ENCODE data around the gene CLIP2.
A peak's percentile ranks its signal among the peaks of the same experiment; 100 is the strongest.

The CLIP2 gene

DNA sequence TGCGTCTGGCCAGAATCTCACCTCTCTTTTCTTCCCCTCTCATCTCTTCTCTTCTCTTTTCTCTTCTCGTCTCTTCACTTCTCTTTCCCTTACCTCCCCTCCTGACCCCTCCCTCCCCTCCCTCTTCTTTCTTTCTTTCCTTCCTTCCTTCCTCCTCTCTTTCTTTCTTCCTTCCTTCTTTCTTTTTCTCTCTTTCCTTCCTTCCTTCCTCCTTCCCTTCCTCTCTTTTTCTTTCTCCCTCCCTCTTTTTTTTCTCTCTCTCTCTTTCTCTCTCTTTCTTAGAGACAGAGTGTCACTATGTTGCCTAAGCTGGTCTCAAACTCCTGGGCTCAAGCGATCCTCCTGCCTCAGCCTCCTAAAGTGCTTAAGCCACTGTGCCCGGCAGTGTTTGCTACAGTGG is 159.9 kb downstream of the CLIP2 start:
- DNase-seq, result no peak

DNA sequence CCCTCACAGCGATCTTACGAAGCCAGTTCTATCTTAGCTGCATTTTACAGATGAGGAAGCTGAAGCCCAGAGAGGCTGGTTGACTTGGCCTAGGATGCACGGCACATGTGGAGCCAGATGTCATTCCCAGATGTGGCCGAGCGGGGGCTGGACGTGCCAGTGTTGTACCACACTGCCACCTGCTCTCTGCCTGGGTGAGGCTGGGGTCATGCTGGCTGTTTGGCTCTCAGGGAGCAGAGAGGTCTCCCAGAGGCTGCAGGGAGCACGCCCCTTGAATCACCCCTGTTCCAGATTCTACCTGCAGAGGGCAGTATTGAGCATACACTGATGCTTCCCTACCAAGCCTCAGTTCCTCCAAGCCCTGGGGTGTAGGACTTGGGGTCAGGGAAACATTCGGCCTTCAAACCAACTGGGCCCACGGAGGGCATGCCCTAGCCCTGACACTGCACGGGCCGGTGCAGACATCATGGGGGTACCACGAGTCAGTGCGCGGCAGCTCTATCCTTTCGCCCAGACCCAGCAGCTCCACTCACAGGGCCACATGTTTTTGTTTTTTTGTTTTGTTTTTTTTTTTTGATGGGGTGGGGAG is 160.7 kb downstream of the CLIP2 start:
- peak; percentile 71 for DNase-seq

DNA sequence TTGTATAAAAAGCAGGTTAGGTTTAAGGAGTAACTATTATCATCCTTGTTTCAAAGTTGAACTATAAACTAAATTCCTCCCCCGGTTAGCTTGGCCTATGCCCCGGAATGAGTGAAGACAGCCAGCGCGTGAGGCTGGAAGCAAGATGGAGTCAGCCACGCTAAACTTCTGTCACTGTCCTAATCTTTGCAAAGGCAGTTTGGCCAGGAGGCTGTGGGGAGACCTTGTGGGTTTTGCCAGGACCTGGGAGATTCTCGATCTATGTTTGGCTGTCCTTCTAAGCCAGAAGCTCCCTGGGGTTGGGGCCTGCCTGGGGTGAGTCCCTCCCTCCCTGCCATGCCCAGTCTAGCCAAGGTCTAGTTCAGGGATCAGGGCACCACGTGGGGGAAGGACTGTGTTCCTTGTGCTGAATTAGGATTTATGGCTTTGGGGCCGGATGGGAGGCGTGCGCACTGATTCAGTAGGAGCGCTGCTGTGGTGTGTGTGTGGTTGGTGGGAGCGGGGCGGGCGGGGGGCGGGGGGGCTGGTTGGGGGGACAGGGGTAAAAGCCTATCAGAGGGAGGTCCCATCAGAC is 163.6 kb downstream of the CLIP2 start:
- no peak for DNase-seq

DNA sequence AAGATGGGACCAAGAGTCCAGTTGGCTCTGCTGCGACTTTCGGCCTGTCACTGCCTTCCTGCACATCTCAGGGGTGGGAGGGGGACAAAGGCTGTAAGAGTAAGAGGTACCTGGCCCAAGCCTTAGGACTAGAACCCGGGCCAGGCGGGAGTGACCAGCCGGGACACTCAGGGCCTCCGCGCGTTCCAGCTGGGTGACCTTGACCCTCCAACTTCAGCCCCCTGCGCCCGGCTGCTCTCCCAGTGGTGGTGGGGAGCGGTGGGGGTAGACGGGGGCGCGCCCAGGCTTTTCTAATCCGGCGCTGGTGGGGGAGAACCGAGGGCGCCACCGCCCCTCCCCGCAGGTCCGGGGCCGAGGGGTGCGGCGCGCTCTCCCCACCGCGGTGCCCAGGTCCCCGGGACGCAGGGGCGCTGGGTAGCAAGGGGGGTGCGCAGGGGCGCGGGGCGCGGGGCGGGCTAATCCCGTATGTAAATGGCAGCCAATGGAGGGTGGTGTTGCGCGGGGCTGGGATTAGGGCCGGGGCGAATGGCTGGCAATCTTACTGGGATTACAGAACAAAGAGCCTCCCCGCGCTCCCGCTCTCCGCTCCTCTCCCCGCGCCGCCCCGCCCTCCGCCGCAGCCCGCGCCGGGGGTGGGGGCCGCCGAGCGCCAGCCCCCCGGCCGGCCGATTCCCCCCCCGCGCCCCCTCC is 164.3 kb downstream of the CLIP2 start, which contains the start of gene GTF2IRD1:
GTF2IRD1 (plus strand) TSS at position 585 of the 690 bp plus-strand sequence. CDS start 54,175 bp downstream, outside the sequence.
- peak; percentile 58 for DNase-seq

DNA sequence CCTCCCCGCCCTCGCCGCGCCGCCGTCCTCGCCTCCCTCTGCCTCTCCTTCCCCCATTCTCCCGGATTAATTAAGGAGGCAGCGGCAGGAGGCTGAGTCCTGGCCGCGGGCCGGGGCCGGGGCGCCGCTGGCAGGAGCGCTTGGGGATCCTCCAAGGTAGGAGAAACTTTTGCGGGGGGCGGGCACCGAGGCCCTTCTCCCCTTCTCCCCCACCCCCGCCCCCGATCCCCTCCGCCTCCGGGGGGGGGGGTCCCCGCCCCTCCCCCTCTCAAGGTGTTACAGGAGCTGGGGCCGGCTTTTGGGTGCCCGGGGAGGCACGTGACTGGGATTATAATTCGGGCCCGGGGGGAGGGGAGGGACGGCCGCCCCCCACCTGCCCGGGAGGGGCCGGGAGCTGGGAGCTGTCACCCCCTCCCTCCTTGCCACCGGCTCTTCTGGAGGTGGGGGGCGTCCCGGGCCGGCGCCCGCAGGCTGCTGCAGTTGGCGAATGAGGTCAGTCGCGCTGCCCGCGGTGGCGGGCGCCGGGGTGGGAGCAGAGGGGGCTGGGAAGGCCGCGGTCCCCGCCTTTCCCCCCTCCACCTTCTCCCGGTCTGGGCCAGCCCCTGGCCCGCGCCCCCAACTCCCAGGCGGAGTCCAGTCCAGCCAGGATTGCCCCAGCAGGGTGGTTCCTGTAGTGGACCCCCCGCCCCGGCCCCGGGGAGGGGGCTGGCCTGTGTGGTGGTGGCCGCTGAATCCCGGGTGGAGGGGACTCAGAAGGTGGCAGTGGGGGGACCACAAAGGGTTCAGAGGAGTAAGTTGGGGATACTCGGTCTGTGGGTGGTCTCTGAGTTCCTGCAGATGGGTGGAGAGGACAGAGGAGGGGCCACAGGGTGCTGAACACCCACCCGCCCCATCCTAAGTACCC is 165.1 kb downstream of the CLIP2 start:
- no peak for DNase-seq

DNA sequence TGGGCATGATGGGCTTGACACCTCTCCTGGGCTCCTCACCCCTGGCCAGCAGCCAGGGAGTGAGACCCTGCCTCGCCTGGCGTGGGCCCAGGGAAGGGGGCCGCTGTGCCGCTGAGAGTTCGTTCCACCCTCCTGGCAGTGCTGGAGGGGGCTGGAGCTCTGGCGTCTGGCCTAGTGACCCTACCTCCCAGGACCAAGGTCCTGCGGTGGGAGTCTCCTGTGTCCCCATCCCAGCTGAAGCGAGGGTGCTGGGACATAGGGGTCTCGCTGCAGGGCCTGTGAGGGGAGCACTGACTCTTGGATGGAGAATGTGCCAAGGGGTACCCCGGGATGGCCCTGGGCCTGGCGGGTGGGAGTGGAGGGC is 165.7 kb downstream of the CLIP2 start:
- no peak for DNase-seq

DNA sequence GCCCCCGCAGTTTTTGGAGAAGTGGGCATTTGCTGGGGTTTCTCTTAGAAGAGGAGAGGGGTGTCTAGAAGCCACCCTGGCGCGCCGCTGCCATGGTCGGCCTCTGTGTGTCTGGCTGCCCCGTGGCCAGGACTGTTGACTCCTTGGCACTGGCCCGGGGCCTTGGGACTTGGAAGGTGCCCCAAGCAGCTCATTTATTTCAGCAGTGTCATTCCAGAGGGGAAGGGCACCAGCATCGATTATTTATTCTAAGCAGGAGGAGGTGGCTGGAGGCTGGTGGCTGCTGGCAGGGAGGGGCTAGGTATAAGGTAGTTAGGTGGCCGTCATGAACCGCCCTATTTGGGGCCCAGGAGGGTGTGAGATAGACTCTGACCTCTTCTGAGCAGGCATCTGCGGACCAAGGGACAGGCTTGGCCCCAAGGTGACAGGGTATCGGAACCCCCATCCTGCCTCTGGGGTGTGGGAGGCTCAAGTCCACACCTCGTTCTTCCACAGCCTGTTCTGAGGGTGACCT is 166.1 kb downstream of the CLIP2 start:
- DNase-seq, result no peak
